ENCODE results near the gene TOMM7. TPM values are rescaled to one million over a fixed set of nuclear protein-coding genes. Genes with fewer than 3 reads are reported as not detected.

The TOMM7 gene
- total RNA-seq, 2 experiments from 2014 or later: 189 to 195 TPM

DNA sequence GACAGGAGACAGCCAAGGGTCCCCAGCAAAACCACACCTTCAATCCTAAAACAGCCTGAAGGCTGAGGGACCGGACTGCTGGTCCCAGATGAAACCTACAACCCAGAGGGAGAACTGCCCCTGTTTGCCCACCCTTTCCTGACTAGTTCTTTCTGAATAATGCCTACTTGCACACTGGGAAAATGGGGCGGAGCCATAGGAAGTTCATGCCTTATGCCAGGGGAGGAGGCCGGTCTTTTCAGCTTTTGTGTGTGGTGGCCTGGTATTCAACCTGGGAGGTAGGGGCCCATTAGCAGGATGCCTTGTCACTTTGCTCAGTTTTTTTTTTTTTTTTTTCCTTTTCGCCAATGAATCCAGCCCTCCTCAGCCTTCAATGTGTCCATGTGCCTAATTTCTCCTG, 20.7 kb downstream of the TOMM7 start:
- Histone ChIP-seq H3K4me1 (ENCODE audit: insufficient read depth, low read length, poor library complexity, severe bottlenecking) (no peaks in the 10 kb centered on the region), H3K36me3 (ENCODE audit: insufficient read depth, low read length) (no peaks in the 10 kb centered on the region), H4K20me1 (ENCODE audit: insufficient read depth, low read length) (no peaks in the 10 kb centered on the region), H3K4me2 (ENCODE audit: low read length) (no peak overlapping the region), H3K9me2 (ENCODE audit: insufficient read depth, low read length) (no peaks in the 10 kb centered on the region), H3K9me3 (ENCODE audit: low read length) (no peaks in the 10 kb centered on the region), H3K27ac (ENCODE audit: low read depth, low read length, poor library complexity, severe bottlenecking) (no peak overlapping the region), H2AFZ (ENCODE audit: low read length) (no peak overlapping the region), H3K4me3 (ENCODE audit: low read depth, low read length, poor library complexity, severe bottlenecking) (no peak overlapping the region), H3K79me2 (ENCODE audit: insufficient read depth, low read depth, low read length) (no peaks in the 10 kb centered on the region)
- no TSS peak for BruUV-seq (replicated peaks)
- POLR2A ChIA-PET: interaction anchor here (0.7 kb wide), 1 partner anchor 66 kb away, joined by 3 read pairs; no protein-coding TSS in a partner anchor
- DNase-seq (ENCODE audit: low spot score): no peak
- no peak for TF ChIP-seq EZH2phosphoT487 (IDR thresholded peaks at IDR 0.05; ENCODE audit: borderline replicate concordance, low read depth, low read length)
- no peak for TF ChIP-seq CTCF (conservative IDR thresholded peaks at IDR 0.05; ENCODE audit: low read length)
- CTCF ChIA-PET (ENCODE audit: unreplicated experiment): no interaction called here
- intact Hi-C loops (cut with micrococcal nuclease; ENCODE audit: unreplicated experiment): no loop called here

DNA sequence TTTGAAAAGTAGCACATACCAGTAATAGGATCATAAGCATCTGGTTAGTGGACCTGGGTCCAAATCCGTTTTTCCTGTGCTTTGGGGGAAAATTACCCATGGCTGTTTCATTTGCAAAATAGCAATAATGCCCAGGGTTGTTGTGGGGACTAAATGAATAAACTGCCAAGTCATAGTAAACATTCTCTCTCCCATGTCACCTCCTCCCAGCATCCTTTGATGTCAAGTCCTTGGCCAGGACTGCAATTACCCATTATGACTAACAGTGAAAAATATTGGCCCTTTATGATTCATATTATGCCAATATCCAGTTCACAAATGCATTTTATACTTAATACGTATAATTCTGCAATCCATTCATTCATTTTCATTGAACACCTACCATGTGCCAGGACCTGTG, 23.0 kb downstream of the TOMM7 start:
- CTCF ChIA-PET (ENCODE audit: unreplicated experiment): interaction anchor here (0.5 kb wide), 1 partner anchor 120 kb away, joined by 3 read pairs; no protein-coding TSS in a partner anchor
- no peaks in the 10 kb centered on the region for H3K9me3 ChIP-seq (ENCODE audit: low read length)
- H4K20me1 ChIP-seq (ENCODE audit: insufficient read depth, low read length): no peaks in the 10 kb centered on the region
- TF ChIP-seq CTCF (conservative IDR thresholded peaks at IDR 0.05; ENCODE audit: low read length) (no peak), EZH2phosphoT487 (IDR thresholded peaks at IDR 0.05; ENCODE audit: borderline replicate concordance, low read depth, low read length) (no peak)
- H3K27ac ChIP-seq (ENCODE audit: low read depth, low read length, poor library complexity, severe bottlenecking): no peak overlapping the region
- no peaks in the 10 kb centered on the region for H3K9me2 ChIP-seq (ENCODE audit: insufficient read depth, low read length)
- POLR2A ChIA-PET: interaction anchor here (0.7 kb wide), 1 partner anchor 752 kb away, joined by 7 read pairs; no protein-coding TSS in a partner anchor
- no peak for DNase-seq (ENCODE audit: low spot score)
- no peak overlapping the region for H3K4me3 ChIP-seq (ENCODE audit: low read depth, low read length, poor library complexity, severe bottlenecking)
- H3K36me3 ChIP-seq (ENCODE audit: insufficient read depth, low read length): no peaks in the 10 kb centered on the region
- H3K79me2 ChIP-seq (ENCODE audit: insufficient read depth, low read depth, low read length): no peaks in the 10 kb centered on the region
- H2AFZ ChIP-seq (ENCODE audit: low read length): no peak overlapping the region
- intact Hi-C loops (cut with micrococcal nuclease; ENCODE audit: unreplicated experiment): no loop called here
- no TSS peak for BruUV-seq (replicated peaks)
- no peak overlapping the region for H3K4me2 ChIP-seq (ENCODE audit: low read length)
- H3K4me1 ChIP-seq (ENCODE audit: insufficient read depth, low read length, poor library complexity, severe bottlenecking): no peaks in the 10 kb centered on the region

GRCh38 chr7:22793593-22794462, 28.8 kb downstream of the TOMM7 start:
- H3K36me3 ChIP-seq (ENCODE audit: insufficient read depth, low read length): no peaks in the 10 kb centered on the region
- H4K20me1 ChIP-seq (ENCODE audit: insufficient read depth, low read length): no peaks in the 10 kb centered on the region; the same call in 1 of the 2 replicates
- DNase-seq (ENCODE audit: low spot score): no peak
- ChIA-PET POLR2A (no interaction called here), CTCF (ENCODE audit: unreplicated experiment) (no interaction called here)
- no peaks in the 10 kb centered on the region for H3K4me1 ChIP-seq (ENCODE audit: insufficient read depth, low read length, poor library complexity, severe bottlenecking)
- H3K4me3 ChIP-seq (ENCODE audit: low read depth, low read length, poor library complexity, severe bottlenecking): no peak overlapping the region
- no peak overlapping the region for H2AFZ ChIP-seq (ENCODE audit: low read length)
- no peaks in the 10 kb centered on the region for H3K79me2 ChIP-seq (ENCODE audit: insufficient read depth, low read depth, low read length)
- no peak overlapping the region for H3K27ac ChIP-seq (ENCODE audit: low read depth, low read length, poor library complexity, severe bottlenecking)
- no peak overlapping the region for H3K4me2 ChIP-seq (ENCODE audit: low read length)
- no peaks in the 10 kb centered on the region for H3K9me3 ChIP-seq (ENCODE audit: low read length)
- TF ChIP-seq CTCF (conservative IDR thresholded peaks at IDR 0.05; ENCODE audit: low read length): no peak
- TF ChIP-seq EZH2phosphoT487 (IDR thresholded peaks at IDR 0.05; ENCODE audit: borderline replicate concordance, low read depth, low read length): no peak
- intact Hi-C loops (cut with micrococcal nuclease; ENCODE audit: unreplicated experiment): no loop called here
- no TSS peak for BruUV-seq (replicated peaks)
- H3K9me2 ChIP-seq (ENCODE audit: insufficient read depth, low read length): no peaks in the 10 kb centered on the region
